ENCODE measurements around the gene TTC39B.

TTC39B gene

GRCh38 chr9:15116130-15116580, 190.9 kb downstream of the TTC39B start:
- DNase-seq: peak; percentile 63

GRCh38 chr9:15115702-15116101, 191.3 kb downstream of the TTC39B start:
- DNase-seq: no peak

- DNase-seq: no peak
These were observed 192.0 kb downstream of the TTC39B start for GRCh38 chr9:15115041-15115440.
